ENCODE data around the gene ZSCAN21.
A peak's percentile ranks its signal among the peaks of the same experiment; 100 is the strongest.

The ZSCAN21 gene

GRCh38 chr7:100075418-100075817 lies 25.8 kb downstream of the ZSCAN21 start:
- Mint-ChIP-seq H3K4me1 (peaks cover 7 to 14% of the 10 kb centered on the region in 2 donors), H3K36me3 (peaks cover 69 to 77% of the 10 kb centered on the region in 2 donors), H3K9me3 (peaks cover 16% of the 10 kb centered on the region in 2 donors), H3K4me3 (no peak overlapping the region), H3K27ac (no peak overlapping the region), H3K27me3 (no peaks in the 10 kb centered on the region)
- no peak for ATAC-seq (replicated peaks)
- DNase-seq, result no peak

- no peak for DNase-seq
- peaks cover 4 to 7% of the 10 kb centered on the region in 2 donors for H3K9me3 Mint-ChIP-seq
- H3K27ac Mint-ChIP-seq, result peak overlapping the region; percentile 59
- no peaks in the 10 kb centered on the region for H3K27me3 Mint-ChIP-seq
- ATAC-seq (replicated peaks), result no peak
- H3K4me3 Mint-ChIP-seq, result no peak overlapping the region
- peaks cover 14 to 18% of the 10 kb centered on the region in 2 donors for H3K4me1 Mint-ChIP-seq
- peaks cover 51 to 68% of the 10 kb centered on the region in 2 donors for H3K36me3 Mint-ChIP-seq
Observed at GRCh38 chr7:100077205-100077604, 27.6 kb downstream of the ZSCAN21 start.

- DNase-seq (no peak), ATAC-seq (replicated peaks) (no peak)
- peaks cover 22 to 24% of the 10 kb centered on the region in 2 donors for H3K4me1 Mint-ChIP-seq
- no peaks in the 10 kb centered on the region for H3K9me3 Mint-ChIP-seq
- no peak overlapping the region for H3K4me3 Mint-ChIP-seq
- H3K27me3 Mint-ChIP-seq, result no peaks in the 10 kb centered on the region
- H3K27ac Mint-ChIP-seq, result no peak overlapping the region
- peaks cover 34 to 49% of the 10 kb centered on the region in 2 donors for H3K36me3 Mint-ChIP-seq
Observed at GRCh38 chr7:100079024-100079560, 29.5 kb downstream of the ZSCAN21 start.

- ATAC-seq (replicated peaks) (peak in 1 of 2 donors; percentile 23), DNase-seq (no peak)
- H3K36me3 Mint-ChIP-seq, result peaks cover 18 to 31% of the 10 kb centered on the region in 2 donors
- H3K9me3 Mint-ChIP-seq, result no peaks in the 10 kb centered on the region
- no peaks in the 10 kb centered on the region for H3K27me3 Mint-ChIP-seq
- peak overlapping the region; percentile 83 to 84 for H3K4me3 Mint-ChIP-seq
- peaks cover 21 to 24% of the 10 kb centered on the region in 2 donors for H3K4me1 Mint-ChIP-seq
- H3K27ac Mint-ChIP-seq, result peak overlapping the region; percentile 98
Observed at GRCh38 chr7:100080907-100081534, 31.4 kb downstream of the ZSCAN21 start.

- Mint-ChIP-seq H3K27me3 (no peaks in the 10 kb centered on the region), H3K27ac (peak within 1 kb of the TSS; percentile 98), H3K4me3 (peak within 1 kb of the TSS; percentile 83 to 84), H3K4me1 (peaks cover 21 to 24% of the 10 kb centered on the region in 2 donors), H3K36me3 (peaks cover 12 to 26% of the 10 kb centered on the region in 2 donors), H3K9me3 (no peaks in the 10 kb centered on the region)
- DNase-seq (peak; percentile 99), ATAC-seq (replicated peaks) (peak; percentile 84 to 85)
Observed at GRCh38 chr7:100081535-100082102, 32.0 kb downstream of the ZSCAN21 start, which contains the start of gene ZNF3. TSS of gene ZNF3 (minus strand) at chr7:100081723. CDS start at chr7:100077357, 4,366 bp downstream.

- H3K9me3 Mint-ChIP-seq, result no peaks in the 10 kb centered on the region
- peaks cover 22 to 25% of the 10 kb centered on the region in 2 donors for H3K4me1 Mint-ChIP-seq
- H3K36me3 Mint-ChIP-seq, result peaks cover 6 to 21% of the 10 kb centered on the region in 2 donors
- H3K4me3 Mint-ChIP-seq, result peak overlapping the region; percentile 83 to 84
- DNase-seq (no peak), ATAC-seq (replicated peaks) (no peak)
- H3K27ac Mint-ChIP-seq, result peak overlapping the region; percentile 98
- no peaks in the 10 kb centered on the region for H3K27me3 Mint-ChIP-seq
Observed at GRCh38 chr7:100082978-100083377, 33.4 kb downstream of the ZSCAN21 start.

- Mint-ChIP-seq H3K4me1 (peaks cover 24 to 36% of the 10 kb centered on the region in 2 donors), H3K27me3 (no peaks in the 10 kb centered on the region), H3K4me3 (no peak overlapping the region), H3K27ac (no peak overlapping the region), H3K36me3 (peaks cover 9 to 17% of the 10 kb centered on the region in 2 donors), H3K9me3 (no peaks in the 10 kb centered on the region)
- no peak for DNase-seq
- no peak for ATAC-seq (replicated peaks)
Observed at GRCh38 chr7:100085515-100085914, 35.9 kb downstream of the ZSCAN21 start.

- Mint-ChIP-seq H3K36me3 (peaks cover 20 to 26% of the 10 kb centered on the region in 2 donors), H3K27ac (peak overlapping the region; percentile 14), H3K4me1 (peaks cover 31 to 44% of the 10 kb centered on the region in 2 donors), H3K27me3 (no peaks in the 10 kb centered on the region), H3K4me3 (peak overlapping the region in 1 of 2 donors; percentile 37), H3K9me3 (no peaks in the 10 kb centered on the region)
- ATAC-seq (replicated peaks), result no peak
- no peak for DNase-seq
Observed at GRCh38 chr7:100087055-100087750, 37.6 kb downstream of the ZSCAN21 start.

- Mint-ChIP-seq H3K36me3 (peaks cover 26 to 33% of the 10 kb centered on the region in 2 donors), H3K27ac (peak overlapping the region; percentile 96), H3K4me1 (peaks cover 30 to 41% of the 10 kb centered on the region in 2 donors), H3K4me3 (peak overlapping the region; percentile 93 to 97), H3K27me3 (no peaks in the 10 kb centered on the region), H3K9me3 (no peaks in the 10 kb centered on the region)
- DNase-seq, result no peak
- ATAC-seq (replicated peaks), result peak; percentile 28 to 40
Observed at GRCh38 chr7:100088095-100088620, 38.6 kb downstream of the ZSCAN21 start.

- H3K9me3 Mint-ChIP-seq, result no peaks in the 10 kb centered on the region
- H3K27ac Mint-ChIP-seq, result peak within 1 kb of the TSS; percentile 96
- H3K4me1 Mint-ChIP-seq, result peaks cover 30 to 45% of the 10 kb centered on the region in 2 donors
- ATAC-seq (replicated peaks), result peak; percentile 73 to 74
- H3K36me3 Mint-ChIP-seq, result peaks cover 33 to 40% of the 10 kb centered on the region in 2 donors
- peak; percentile 76 for DNase-seq
- no peaks in the 10 kb centered on the region for H3K27me3 Mint-ChIP-seq
- H3K4me3 Mint-ChIP-seq, result peak within 1 kb of the TSS; percentile 93 to 97
Observed at GRCh38 chr7:100088621-100089457, 39.3 kb downstream of the ZSCAN21 start, which contains the start of gene COPS6. TSS of gene COPS6 (plus strand) at chr7:100088969. CDS start at chr7:100088991, 22 bp downstream.

- H3K36me3 Mint-ChIP-seq, result peaks cover 34 to 41% of the 10 kb centered on the region in 2 donors
- DNase-seq, result no peak
- H3K4me1 Mint-ChIP-seq, result peaks cover 30 to 46% of the 10 kb centered on the region in 2 donors
- ATAC-seq (replicated peaks), result no peak
- peak overlapping the region; percentile 93 to 97 for H3K4me3 Mint-ChIP-seq
- H3K9me3 Mint-ChIP-seq, result no peaks in the 10 kb centered on the region
- no peaks in the 10 kb centered on the region for H3K27me3 Mint-ChIP-seq
- H3K27ac Mint-ChIP-seq, result peak overlapping the region; percentile 96
Observed at GRCh38 chr7:100089458-100090196, 40.1 kb downstream of the ZSCAN21 start.

GRCh38 chr7:100090527-100091410 lies 41.2 kb downstream of the ZSCAN21 start:
- Mint-ChIP-seq H3K9me3 (no peaks in the 10 kb centered on the region), H3K36me3 (peaks cover 42 to 50% of the 10 kb centered on the region in 2 donors), H3K27me3 (no peaks in the 10 kb centered on the region), H3K4me3 (peak overlapping the region in 1 of 2 donors; percentile 39), H3K27ac (peak overlapping the region; percentile 56), H3K4me1 (peaks cover 34 to 50% of the 10 kb centered on the region in 2 donors)
- ATAC-seq (replicated peaks), result no peak
- DNase-seq, result no peak

Data from stimulated activated naive B cell treated with anti-CD40 and anti-IgM and Interleukin-4, amounts not matched to agents 10 μg/mL and 1 μg/mL and 100 μg/mL, for 72 hours (primary cell).